SK-N-SH treated with all-trans-retinoic acid at 6 μM for 48 hours (cell line): ENCODE results near the gene GNG8.

ENCODE experiments used
- ATAC-seq: fragments of 200-7000 bp; cut with Tn5 transposase; 3 replicates; pipeline ENCODE4 v1.9.1; 2020; ENCODE audit warnings: mild to moderate bottlenecking, moderate library complexity
- ARNTL ChIP-seq: fragments of 450-650 bp; formaldehyde crosslinking; IDR thresholded peaks from 2 replicates; pipeline ENCODE4 v1.5.0; 2020; ENCODE audit warnings: low read depth, mild to moderate bottlenecking, moderate library complexity, borderline replicate concordance
- BACH2 ChIP-seq: fragments of 250-450 bp; sonication (Bioruptor Pico); IDR thresholded peaks from 2 replicates; pipeline ENCODE4 v1.9.0; 2021; ENCODE audit warnings: mild to moderate bottlenecking, borderline replicate concordance
- CREB5 ChIP-seq: fragments of 250-450 bp; sonication (Bioruptor Pico); IDR thresholded peaks from 2 replicates; pipeline ENCODE4 v1.5.1; 2020; ENCODE audit warnings: low read depth, mild to moderate bottlenecking, moderate library complexity
- CSDC2 ChIP-seq: fragments of 250-450 bp; sonication (Bioruptor Pico); IDR thresholded peaks from 2 replicates; pipeline ENCODE4 v1.5.0; 2020; ENCODE audit warnings: mild to moderate bottlenecking, moderate library complexity
- CSRNP3 ChIP-seq: fragments of 250-450 bp; sonication (Bioruptor Pico); IDR thresholded peaks from 2 replicates; pipeline ENCODE4 v1.5.1; 2021; ENCODE audit warnings: mild to moderate bottlenecking, moderate library complexity
- ESRRG ChIP-seq: fragments of 250-450 bp; sonication (Bioruptor Pico); IDR thresholded peaks from 2 replicates; pipeline ENCODE4 v1.6.1; 2021; ENCODE audit warnings: mild to moderate bottlenecking
- GLIS3 ChIP-seq: fragments of 250-450 bp; sonication (Bioruptor Pico); IDR thresholded peaks from 2 replicates; pipeline ENCODE4 v1.5.0; 2020; ENCODE audit warnings: mild to moderate bottlenecking, moderate library complexity
- ISL1 ChIP-seq: fragments of 250-450 bp; sonication (Bioruptor Pico); IDR thresholded peaks from 2 replicates; pipeline ENCODE4 v2.1.2; 2022; ENCODE audit warnings: mild to moderate bottlenecking, moderate library complexity
- OSR1 ChIP-seq: fragments of 250-450 bp; sonication (Bioruptor Pico); IDR thresholded peaks from 2 replicates; pipeline ENCODE4 v1.8.0; 2022; ENCODE audit warnings: moderate library complexity, mild to moderate bottlenecking, inconsistent platforms
- PPARA ChIP-seq: fragments of 250-450 bp; sonication (Bioruptor Pico); IDR thresholded peaks from 2 replicates; pipeline ENCODE4 v1.5.0; 2020; ENCODE audit warnings: mild to moderate bottlenecking, borderline replicate concordance
- RARB ChIP-seq: fragments of 250-450 bp; sonication (Bioruptor Pico); IDR thresholded peaks from 2 replicates; pipeline ENCODE4 v1.8.0; 2021; ENCODE audit warnings: mild to moderate bottlenecking, moderate library complexity
- SNAI2 ChIP-seq: fragments of 250-450 bp; sonication (Bioruptor Pico); IDR thresholded peaks from 2 replicates; pipeline ENCODE4 v1.5.0; 2020; ENCODE audit warnings: mild to moderate bottlenecking, moderate library complexity
- TCF4 ChIP-seq: fragments of 250-450 bp; sonication (Bioruptor Pico); IDR thresholded peaks from 2 replicates; pipeline ENCODE4 v1.8.0; 2021; ENCODE audit warnings: mild to moderate bottlenecking, moderate library complexity, borderline replicate concordance
- TOX ChIP-seq: fragments of 250-450 bp; sonication (Bioruptor Pico); IDR thresholded peaks from 2 replicates; pipeline ENCODE4 v1.8.0; 2021; ENCODE audit warnings: mild to moderate bottlenecking, moderate library complexity, borderline replicate concordance
- TSHZ2 ChIP-seq: fragments of 250-450 bp; sonication (Bioruptor Pico); IDR thresholded peaks from 2 replicates; pipeline ENCODE4 v1.5.0; 2020; ENCODE audit warnings: mild to moderate bottlenecking, moderate library complexity
- ZC3H10 ChIP-seq: fragments of 250-450 bp; sonication (Bioruptor Pico); IDR thresholded peaks from 2 replicates; pipeline ENCODE4 v1.5.1; 2021; ENCODE audit warnings: mild to moderate bottlenecking, moderate library complexity
- ZFP3 ChIP-seq: fragments of 250-450 bp; sonication (Bioruptor Pico); IDR thresholded peaks from 2 replicates; pipeline ENCODE4 v1.5.0; 2020; ENCODE audit warnings: mild to moderate bottlenecking, moderate library complexity
- ZNF565 ChIP-seq: fragments of 450-650 bp; formaldehyde crosslinking; conservative IDR thresholded peaks from 2 replicates; pipeline ENCODE4 v1.5.0; 2020; ENCODE audit warnings: low read depth, mild to moderate bottlenecking, moderate library complexity
- ZNF70 ChIP-seq: fragments of 450-650 bp; formaldehyde crosslinking; IDR thresholded peaks from 2 replicates; pipeline ENCODE4 v1.5.0; 2020; ENCODE audit warnings: mild to moderate bottlenecking, moderate library complexity
- ZNF8 ChIP-seq: fragments of 450-650 bp; formaldehyde crosslinking; IDR thresholded peaks from 2 replicates; pipeline ENCODE4 v1.5.0; 2020; ENCODE audit warnings: mild to moderate bottlenecking, moderate library complexity
- TF ChIP-seq, protein P1 (sequence below): fragments of 250-450 bp; sonication (Bioruptor Pico); IDR thresholded peaks from 2 replicates; pipeline ENCODE4 v1.8.0; 2021; ENCODE audit warnings: low read depth, mild to moderate bottlenecking, moderate library complexity, borderline replicate concordance

Gene GNG8

DNA sequence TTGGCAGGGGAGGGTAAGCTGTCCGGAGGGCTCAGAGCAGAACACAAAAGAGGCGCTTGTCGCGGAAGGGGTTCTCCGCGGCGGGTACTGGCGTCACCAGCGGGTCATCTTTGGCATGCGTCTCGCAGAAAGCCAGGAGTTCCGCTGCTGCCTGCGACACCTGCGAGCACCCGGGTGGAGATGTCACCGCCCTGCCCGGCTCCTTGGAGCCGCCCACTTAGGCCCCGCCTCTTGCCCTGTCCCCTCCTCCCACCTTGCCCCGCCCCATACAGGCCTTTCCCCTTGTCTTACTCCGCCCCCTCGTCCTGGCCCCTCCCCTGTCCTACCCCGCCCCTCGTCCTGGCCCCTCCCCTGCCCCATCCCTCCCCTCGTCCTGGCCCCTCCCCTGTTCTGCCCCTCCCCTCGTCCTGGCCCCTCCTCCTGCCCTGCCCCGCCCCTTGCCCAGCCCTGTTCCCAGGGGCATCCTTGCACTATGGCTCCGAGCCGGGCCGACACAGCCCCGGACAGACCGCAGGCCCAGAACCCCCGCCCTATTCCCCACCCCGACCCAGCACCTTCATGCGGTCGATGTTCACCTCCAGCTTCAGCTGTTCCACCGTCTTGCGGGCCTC is 1.9 kb downstream of the GNG8 start:
- ATAC-seq, result peak; percentile 39
- TF ChIP-seq TOX (CRISPR knock-in tag), result no peak
- TF ChIP-seq PPARA (CRISPR knock-in tag), result 0 out of 2 replicates have a peak, but pooled peaks have one; percentile 35
- no peak for TF ChIP-seq TCF4
- TF ChIP-seq CSDC2 (CRISPR knock-in tag), result no peak
- 0 out of 2 replicates have a peak, but pooled peaks have one; percentile 61 for TF ChIP-seq ARNTL

- ATAC-seq, result no peak
- TF ChIP-seq ZFP3 (CRISPR knock-in tag) (no peak), CSDC2 (CRISPR knock-in tag) (no peak), SNAI2 (no peak), ARNTL (no peak), TCF4 (no peak), CSRNP3 (CRISPR knock-in tag) (no peak), TSHZ2 (no peak), ZNF70 (CRISPR knock-in tag) (no peak), ZNF8 (CRISPR knock-in tag) (no peak), RARB (CRISPR knock-in tag) (no peak), PPARA (CRISPR knock-in tag) (no peak), CREB5 (no peak), OSR1 (CRISPR knock-in tag) (no peak)
- TF ChIP-seq, protein P1, sequence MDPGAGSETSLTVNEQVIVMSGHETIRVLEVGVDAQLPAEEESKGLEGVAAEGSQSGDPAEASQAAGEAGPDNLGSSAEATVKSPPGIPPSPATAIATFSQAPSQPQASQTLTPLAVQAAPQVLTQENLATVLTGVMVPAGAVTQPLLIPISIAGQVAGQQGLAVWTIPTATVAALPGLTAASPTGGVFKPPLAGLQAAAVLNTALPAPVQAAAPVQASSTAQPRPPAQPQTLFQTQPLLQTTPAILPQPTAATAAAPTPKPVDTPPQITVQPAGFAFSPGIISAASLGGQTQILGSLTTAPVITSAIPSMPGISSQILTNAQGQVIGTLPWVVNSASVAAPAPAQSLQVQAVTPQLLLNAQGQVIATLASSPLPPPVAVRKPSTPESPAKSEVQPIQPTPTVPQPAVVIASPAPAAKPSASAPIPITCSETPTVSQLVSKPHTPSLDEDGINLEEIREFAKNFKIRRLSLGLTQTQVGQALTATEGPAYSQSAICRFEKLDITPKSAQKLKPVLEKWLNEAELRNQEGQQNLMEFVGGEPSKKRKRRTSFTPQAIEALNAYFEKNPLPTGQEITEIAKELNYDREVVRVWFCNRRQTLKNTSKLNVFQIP (CRISPR knock-in tag), result no peak
- TF ChIP-seq, all 23 proteins: peak for 0
These were observed 2.9 kb downstream of the GNG8 start for GRCh38 chr19:46633130-46633529.

DNA sequence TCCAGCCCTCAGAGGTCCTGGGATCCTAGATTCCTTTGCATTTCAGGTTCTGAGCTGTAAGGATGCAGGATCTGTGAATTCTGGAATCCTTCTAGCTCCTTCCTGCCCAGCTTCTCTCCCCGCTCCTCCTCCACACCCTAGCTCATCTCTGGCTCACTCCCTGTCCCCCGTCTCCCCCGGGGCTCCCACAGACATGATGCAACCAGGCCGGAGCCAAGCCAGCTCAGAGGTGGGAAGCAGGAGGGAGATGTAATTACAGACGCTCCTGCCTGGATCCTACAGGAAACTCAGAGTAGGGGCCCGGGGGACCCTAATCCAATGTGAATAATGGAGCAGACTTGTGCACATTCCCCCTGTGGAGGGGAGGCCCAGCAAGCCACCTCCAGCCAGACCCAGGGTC is 4.5 kb downstream of the GNG8 start:
- ATAC-seq, result peak; percentile 4; the same call in 1 of the 3 replicates
- TF ChIP-seq PPARA (CRISPR knock-in tag) (no peak), GLIS3 (CRISPR knock-in tag) (no peak), ARNTL (0 out of 2 replicates have a peak, but pooled peaks have one; percentile 43), ZNF70 (CRISPR knock-in tag) (0 out of 2 replicates have a peak, but pooled peaks have one; percentile 25), ZC3H10 (no peak), TSHZ2 (0 out of 2 replicates have a peak, but pooled peaks have one; percentile 64), ZFP3 (CRISPR knock-in tag) (no peak), CSRNP3 (CRISPR knock-in tag) (no peak), SNAI2 (no peak), BACH2 (CRISPR knock-in tag) (no peak), ZNF8 (CRISPR knock-in tag) (peak; percentile 48; the same call in 1 of the 2 replicates), ESRRG (CRISPR knock-in tag) (no peak), RARB (CRISPR knock-in tag) (no peak), TCF4 (no peak), ZNF565 (CRISPR knock-in tag) (no peak), ISL1 (no peak)
- TF ChIP-seq, protein P1 (CRISPR knock-in tag), result no peak
